CD14-positive monocyte (primary cell): ENCODE data around the gene FGD2. TPM values are rescaled to one million over a fixed set of nuclear protein-coding genes. Genes with fewer than 3 reads are reported as not detected.

ENCODE experiments used
- DNase-seq, 3 donors: peaks; one replicate each; pipeline ENCODE4 v3.0.0-alpha.2; 2011 to 2022
- H2AFZ ChIP-seq: 2 replicates; pipeline ENCODE4 v1.6.0; 2012; ENCODE audit warnings: mild to moderate bottlenecking, low read depth, low read length, inconsistent platforms; ENCODE audit not compliant: insufficient read depth, poor library complexity, severe bottlenecking
- H3K27ac ChIP-seq, 2 donors: 1 replicate in 1 of 2; 2 replicates in 1 of 2; pipeline ENCODE4 v1.5.1; 2012 to 2013; ENCODE audit warnings: low read length in 2 of 2, control low read depth in 1 of 2, inconsistent platforms in 1 of 2, low read depth in 1 of 2, mild to moderate bottlenecking in 1 of 2
- H3K27me3 ChIP-seq, 2 donors: one replicate each; pipeline versions ENCODE4 v1.6.0 to v1.6.1; 2011 to 2013; ENCODE audit warnings: low read length in 2 of 2; ENCODE audit not compliant: control insufficient read depth in 2 of 2, insufficient read depth in 2 of 2
- H3K36me3 ChIP-seq, 2 donors: replicated peaks in 1 of 2; 1 replicate in 1 of 2; 2 replicates in 1 of 2; pipeline versions ENCODE4 v1.5.1 to v1.6.1; 2012 to 2013; ENCODE audit warnings: low read length in 2 of 2, control low read depth in 1 of 2, inconsistent platforms in 1 of 2, mild to moderate bottlenecking in 1 of 2; ENCODE audit not compliant: insufficient read depth in 2 of 2, control insufficient read depth in 1 of 2
- H3K4me1 ChIP-seq, 2 donors: 1 replicate in 1 of 2; 2 replicates in 1 of 2; pipeline versions ENCODE4 v1.5.1 to v1.6.1; 2012 to 2013; ENCODE audit warnings: low read length in 2 of 2, control low read depth in 1 of 2, inconsistent platforms in 1 of 2, mild to moderate bottlenecking in 1 of 2, moderate library complexity in 1 of 2; ENCODE audit not compliant: insufficient read depth in 2 of 2, control insufficient read depth in 1 of 2
- H3K4me2 ChIP-seq: replicated peaks from 2 replicates; pipeline ENCODE3; 2012; ENCODE audit warnings: low read length, moderate library complexity, mild to moderate bottlenecking; ENCODE audit not compliant: poor library complexity, severe bottlenecking; ENCODE audit errors: extremely low read depth
- H3K4me3 ChIP-seq, 3 experiments: fragments of 200-600 bp in 1 of 3; sonication (generic) in 1 of 3; replicated peaks in 1 of 3; 1 replicate in 2 of 3; 2 replicates in 1 of 3; pipeline ENCODE4 v1.5.1; 2011 to 2013; ENCODE audit warnings: low read length in 3 of 3, mild to moderate bottlenecking in 3 of 3, control low read depth in 2 of 3, low read depth in 2 of 3, inconsistent platforms in 1 of 3, moderate library complexity in 1 of 3
- H3K79me2 ChIP-seq: 2 replicates; pipeline ENCODE4 v1.6.0; 2012; ENCODE audit warnings: mild to moderate bottlenecking, control low read depth, inconsistent platforms, low read length, moderate library complexity; ENCODE audit not compliant: insufficient read depth
- H3K9ac ChIP-seq: 2 replicates; pipeline ENCODE4 v1.6.0; 2017; ENCODE audit warnings: low read length, mild to moderate bottlenecking; ENCODE audit not compliant: insufficient read depth, poor library complexity, severe bottlenecking
- H3K9me3 ChIP-seq, 2 donors: replicated peaks in 1 of 2; 1 replicate in 1 of 2; 2 replicates in 1 of 2; pipeline versions ENCODE4 v1.5.1 to v1.6.1; 2012 to 2013; ENCODE audit warnings: low read length in 2 of 2, control low read depth in 1 of 2; ENCODE audit not compliant: control insufficient read depth in 1 of 2, insufficient read depth in 1 of 2
- H4K20me1 ChIP-seq: 2 replicates; pipeline ENCODE4 v1.6.0; 2012; ENCODE audit warnings: mild to moderate bottlenecking, low read length, control low read depth, moderate library complexity; ENCODE audit not compliant: insufficient read depth
- H3K27ac Mint-ChIP-seq, 7 donors: one replicate each; pipeline ENCODE4 v1.8.0; 2020; ENCODE audit warnings: mild to moderate bottlenecking in 7 of 7, mixed read lengths in 7 of 7, moderate library complexity in 6 of 7, inconsistent platforms in 2 of 7
- H3K27me3 Mint-ChIP-seq, 3 donors: one replicate each; pipeline ENCODE4 v1.8.0; 2021 to 2022; ENCODE audit warnings: low read depth in 3 of 3, mild to moderate bottlenecking in 3 of 3, mixed read lengths in 3 of 3, moderate library complexity in 3 of 3, inconsistent platforms in 1 of 3
- H3K36me3 Mint-ChIP-seq, 2 donors: one replicate each; pipeline ENCODE4 v1.8.0; 2020; ENCODE audit warnings: mixed read lengths in 2 of 2, inconsistent platforms in 1 of 2, mild to moderate bottlenecking in 1 of 2
- H3K4me1 Mint-ChIP-seq: one replicate; pipeline ENCODE4 v1.8.0; 2020; ENCODE audit warnings: mild to moderate bottlenecking, mixed read lengths
- H3K4me3 Mint-ChIP-seq, 2 donors: one replicate each; pipeline ENCODE4 v1.8.0; 2020; ENCODE audit warnings: mild to moderate bottlenecking in 2 of 2, mixed read lengths in 2 of 2, moderate library complexity in 1 of 2
- H3K9me3 Mint-ChIP-seq, 7 donors: one replicate each; pipeline ENCODE4 v1.8.0; 2020 to 2022; ENCODE audit warnings: mixed read lengths in 7 of 7, mild to moderate bottlenecking in 6 of 7, moderate library complexity in 6 of 7, inconsistent platforms in 2 of 7
- CTCF ChIP-seq: fragments of 200-600 bp; IDR thresholded peaks from one replicate; pipeline ENCODE4 v1.8.0; 2022; ENCODE audit warnings: antibody characterized with exemption, mild to moderate bottlenecking
- WGBS: methylation state at CpG from one replicate; pipeline ENCODE4 v1.1.5; 2013; ENCODE audit warnings: missing lambda C conversion rate; ENCODE audit not compliant: insufficient coverage; 5-methylcytosine and 5-hydroxymethylcytosine counted together
- intact Hi-C, 2 donors: fragments of 100-400 bp; cut with micrococcal nuclease; formaldehyde crosslinking; loops; one replicate each; pipeline versions ENCODE4 v1.15.0 to v1.15.1; 2023
- polyA plus RNA-seq, 3 donors: library from polyadenylated mRNA; depleted of rRNA in 1 of 3; unstranded in 2 of 3; stranded (reverse) in 1 of 3; fragments of 300-500 nt in 2 of 3; fragments of >200 nt in 1 of 3; fragmentation: Illumina TruSeq in 2 of 3; gene quantifications; 1 replicate in 2 of 3; 2 replicates in 1 of 3; pipeline ENCODE4 v1.2.3, GENCODE V29; 2012 to 2021

Gene FGD2
- polyA plus RNA-seq, 3 donors: 25.3 to 356 (median 50.0) TPM

- H3K9ac ChIP-seq: no peak overlapping the region
- H2AFZ ChIP-seq: no peak overlapping the region
- H3K4me1 ChIP-seq: peaks cover 11 to 25% of the 10 kb centered on the region in 2 donors
- WGBS: no CpG with 5 or more reads among the region's 2 CpGs
- H3K36me3 ChIP-seq: peaks cover 74 to 84% of the 10 kb centered on the region in 2 donors
- peaks cover 63% of the 10 kb centered on the region for H4K20me1 ChIP-seq
- peak overlapping the region in 1 of 2 donors; percentile 86 for H3K27ac ChIP-seq
- Mint-ChIP-seq H3K27ac (peak overlapping the region in 6 of 7 donors; percentile 79 to 96 (median 88)), H3K9me3 (peaks cover 0 to 6% (median 4%) of the 10 kb centered on the region in 7 donors), H3K27me3 (peaks cover 0 to 3% (median 1%) of the 10 kb centered on the region in 3 donors), H3K36me3 (peaks cover 72 to 92% of the 10 kb centered on the region in 2 donors), H3K4me1 (peaks cover 27% of the 10 kb centered on the region), H3K4me3 (no peak overlapping the region)
- no peaks in the 10 kb centered on the region for H3K9me3 ChIP-seq
- no peak for DNase-seq
- no peak for TF ChIP-seq CTCF
- peaks cover 6% of the 10 kb centered on the region for H3K79me2 ChIP-seq
- no peak overlapping the region for H3K4me3 ChIP-seq
- no peaks in the 10 kb centered on the region for H3K27me3 ChIP-seq
- no peak overlapping the region for H3K4me2 ChIP-seq
- intact Hi-C loops: no loop called here
These were observed 25.1 kb downstream of the FGD2 start for GRCh38 chr6:37030599-37030998.

- Histone ChIP-seq H3K27ac (peak overlapping the region in 1 of 2 donors; percentile 16), H3K4me1 (peaks cover 11 to 25% of the 10 kb centered on the region in 2 donors), H2AFZ (no peak overlapping the region), H3K4me3 (no peak overlapping the region), H3K27me3 (no peaks in the 10 kb centered on the region), H3K9me3 (no peaks in the 10 kb centered on the region), H3K36me3 (peaks cover 66 to 80% of the 10 kb centered on the region in 2 donors), H3K79me2 (peaks cover 6% of the 10 kb centered on the region), H3K9ac (no peak overlapping the region), H3K4me2 (no peak overlapping the region), H4K20me1 (peaks cover 47% of the 10 kb centered on the region)
- Mint-ChIP-seq H3K36me3 (peaks cover 65 to 89% of the 10 kb centered on the region in 2 donors), H3K27me3 (peaks cover 0 to 4% (median 1%) of the 10 kb centered on the region in 3 donors), H3K9me3 (peaks cover 0 to 6% (median 4%) of the 10 kb centered on the region in 7 donors), H3K27ac (peak overlapping the region; percentile 38 to 91 (median 80)), H3K4me3 (no peak overlapping the region), H3K4me1 (peaks cover 27% of the 10 kb centered on the region)
- WGBS: 98% methylated on average over 6 of the region's 7 CpGs
- TF ChIP-seq CTCF: no peak
- DNase-seq: no peak
- intact Hi-C loops: no loop called here
These were observed 26.8 kb downstream of the FGD2 start for GRCh38 chr6:37032239-37032638.
